ENCODE measurements around the gene CHD9NB. TPM values are rescaled to one million over a fixed set of nuclear protein-coding genes. Genes with fewer than 3 reads are reported as not detected.

Gene CHD9NB
- polyA plus RNA-seq, 3 donors, result not detected

- Histone ChIP-seq H3K9ac (ENCODE audit: insufficient read depth, low read length, poor library complexity, severe bottlenecking) (no peak overlapping the region), H2AFZ (ENCODE audit: insufficient read depth, low read depth, low read length, poor library complexity, severe bottlenecking) (no peak overlapping the region)
- H3K27ac Mint-ChIP-seq, result peak overlapping the region in 6 of 7 donors; percentile 13 to 98 (median 92)
Measured at GRCh38 chr16:53089434-53090285, 37.0 kb upstream of the CHD9NB start.

GRCh38 chr16:53087101-53087500, 34.4 kb upstream of the CHD9NB start:
- no peaks in the 10 kb centered on the region for H3K27me3 ChIP-seq (ENCODE audit: control insufficient read depth in 2 of 2, insufficient read depth in 2 of 2, low read length in 2 of 2)
- 83% methylated on average over 1 of the region's 3 CpGs for WGBS (ENCODE audit: insufficient coverage)
- no peak overlapping the region for H3K27ac ChIP-seq (ENCODE audit: low read depth in 1 of 2, low read length in 2 of 2)
- intact Hi-C loops (cut with micrococcal nuclease), result no loop called here
- Mint-ChIP-seq H3K9me3 (no peaks in the 10 kb centered on the region), H3K4me1 (peaks cover 36% of the 10 kb centered on the region), H3K27me3 (ENCODE audit: low read depth in 3 of 3) (peaks cover 0 to 3% (median 3%) of the 10 kb centered on the region in 3 donors), H3K4me3 (no peak overlapping the region), H3K27ac (no peak overlapping the region), H3K36me3 (peaks cover 10 to 16% of the 10 kb centered on the region in 2 donors)
- DNase-seq, result no peak
- no peak overlapping the region for H2AFZ ChIP-seq (ENCODE audit: insufficient read depth, low read depth, low read length, poor library complexity, severe bottlenecking)
- H3K79me2 ChIP-seq (ENCODE audit: insufficient read depth, low read length), result peaks cover under 1% of the 10 kb centered on the region
- TF ChIP-seq CTCF (IDR thresholded peaks at IDR 0.05), result no peak
- no peak overlapping the region for H3K9ac ChIP-seq (ENCODE audit: insufficient read depth, low read length, poor library complexity, severe bottlenecking)
- H4K20me1 ChIP-seq (ENCODE audit: insufficient read depth, low read length), result peaks cover 5% of the 10 kb centered on the region
- H3K36me3 ChIP-seq (replicated peaks in 1 of 2; ENCODE audit: control insufficient read depth in 1 of 2, insufficient read depth in 2 of 2, low read length in 2 of 2), result no peaks in the 10 kb centered on the region
- no peak overlapping the region for H3K4me2 ChIP-seq (replicated peaks; ENCODE audit: extremely low read depth, low read length, poor library complexity, severe bottlenecking)
- H3K4me3 ChIP-seq (replicated peaks in 1 of 3; ENCODE audit: low read depth in 2 of 3, low read length in 3 of 3), result no peak overlapping the region
- H3K4me1 ChIP-seq (ENCODE audit: control insufficient read depth in 1 of 2, insufficient read depth in 2 of 2, low read length in 2 of 2), result peaks cover 31 to 38% of the 10 kb centered on the region in 2 donors
- H3K9me3 ChIP-seq (replicated peaks in 1 of 2; ENCODE audit: control insufficient read depth in 1 of 2, insufficient read depth in 1 of 2, low read length in 2 of 2), result no peaks in the 10 kb centered on the region

More at GRCh38 chr16:53089434-53090285, 37.0 kb upstream of the CHD9NB start:
- H3K27ac ChIP-seq (ENCODE audit: low read depth in 1 of 2, low read length in 2 of 2), result no peak overlapping the region
- peaks cover 60% of the 10 kb centered on the region for H3K4me1 Mint-ChIP-seq
- no peaks in the 10 kb centered on the region for H3K36me3 ChIP-seq (replicated peaks in 1 of 2; ENCODE audit: control insufficient read depth in 1 of 2, insufficient read depth in 2 of 2, low read length in 2 of 2)
- no peaks in the 10 kb centered on the region for H3K27me3 ChIP-seq (ENCODE audit: control insufficient read depth in 2 of 2, insufficient read depth in 2 of 2, low read length in 2 of 2)
- H3K4me3 Mint-ChIP-seq, result peak overlapping the region; percentile 16 to 68
- no peak for DNase-seq
- peaks cover 14% of the 10 kb centered on the region for H3K79me2 ChIP-seq (ENCODE audit: insufficient read depth, low read length)
- intact Hi-C loops (cut with micrococcal nuclease), result loop anchor here in 1 of 2 donors (5.0 kb wide), 2 partner anchors 32 to 123 kb away; no protein-coding TSS in a partner anchor
- no peaks in the 10 kb centered on the region for H3K9me3 Mint-ChIP-seq
- H3K4me2 ChIP-seq (replicated peaks; ENCODE audit: extremely low read depth, low read length, poor library complexity, severe bottlenecking), result no peak overlapping the region
- H3K4me1 ChIP-seq (ENCODE audit: control insufficient read depth in 1 of 2, insufficient read depth in 2 of 2, low read length in 2 of 2), result peaks cover 57 to 63% of the 10 kb centered on the region in 2 donors
- no peak overlapping the region for H3K4me3 ChIP-seq (replicated peaks in 1 of 3; ENCODE audit: low read depth in 2 of 3, low read length in 3 of 3)
- no peak for TF ChIP-seq CTCF (IDR thresholded peaks at IDR 0.05)
- H3K36me3 Mint-ChIP-seq, result peaks cover 7% of the 10 kb centered on the region in 2 donors
- WGBS (ENCODE audit: insufficient coverage), result 71% methylated on average over 1 of the region's 4 CpGs
- H3K27me3 Mint-ChIP-seq (ENCODE audit: low read depth in 3 of 3), result peaks cover 0 to 6% (median 3%) of the 10 kb centered on the region in 3 donors
- H4K20me1 ChIP-seq (ENCODE audit: insufficient read depth, low read length), result no peaks in the 10 kb centered on the region
- H3K9me3 ChIP-seq (replicated peaks in 1 of 2; ENCODE audit: control insufficient read depth in 1 of 2, insufficient read depth in 1 of 2, low read length in 2 of 2), result no peaks in the 10 kb centered on the region
